Measurements from ENCODE around the gene OR52N4. TPM values are rescaled to one million over a fixed set of nuclear protein-coding genes. Genes with fewer than 3 reads are reported as not detected.
A peak's percentile ranks its signal among the peaks of the same experiment; 100 is the strongest.
"Not testable (repeated sequence)": the region's sequence is repeated elsewhere in the genome, so short reads cannot be mapped to it uniquely, and the experiment has no call there.

Gene OR52N4
- total RNA-seq: not detected

DNA sequence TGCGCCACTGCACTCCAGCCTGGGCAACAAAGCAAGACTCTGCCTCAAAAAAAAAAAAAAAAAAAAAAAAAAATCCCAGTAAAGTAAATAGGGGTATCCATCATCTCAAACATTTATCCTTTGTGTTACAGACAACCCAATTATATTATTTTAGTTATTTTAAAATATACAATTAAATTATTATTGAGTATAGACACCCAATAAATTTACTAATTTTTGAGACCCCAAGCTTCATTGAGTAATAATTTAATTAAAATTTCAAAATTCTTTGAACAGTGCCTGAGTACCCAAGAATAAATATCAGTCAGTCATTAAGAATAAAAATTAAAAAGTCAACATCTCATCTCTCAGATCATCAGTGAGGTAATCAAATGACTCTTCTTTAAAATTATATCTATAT, at the start of gene OR52N4:
OR52N4 (plus strand) TSS at position 301 of the 400 bp plus-strand sequence. CDS start 498 bp downstream, outside the sequence.
- Histone ChIP-seq H3K27me3 (no peaks in the 10 kb centered on the region), H3K4me1 (no peaks in the 10 kb centered on the region), H3K9me3 (no peaks in the 10 kb centered on the region), H3K27ac (no peak within 1 kb of the TSS), H3K36me3 (replicated peaks in 1 of 2; ENCODE audit: insufficient read depth in 1 of 2, low read depth in 2 of 2) (no peaks in the 10 kb centered on the region), H3K4me3 (no peak within 1 kb of the TSS)
- 87 to 94% methylated on average over 1 of the region's 1 CpG for WGBS, 2 donors
- DNase-seq (no peak), ATAC-seq (no peak)
- TF ChIP-seq POLR2A (IDR thresholded peaks at IDR 0.05): no peak
- TF ChIP-seq, protein P1, sequence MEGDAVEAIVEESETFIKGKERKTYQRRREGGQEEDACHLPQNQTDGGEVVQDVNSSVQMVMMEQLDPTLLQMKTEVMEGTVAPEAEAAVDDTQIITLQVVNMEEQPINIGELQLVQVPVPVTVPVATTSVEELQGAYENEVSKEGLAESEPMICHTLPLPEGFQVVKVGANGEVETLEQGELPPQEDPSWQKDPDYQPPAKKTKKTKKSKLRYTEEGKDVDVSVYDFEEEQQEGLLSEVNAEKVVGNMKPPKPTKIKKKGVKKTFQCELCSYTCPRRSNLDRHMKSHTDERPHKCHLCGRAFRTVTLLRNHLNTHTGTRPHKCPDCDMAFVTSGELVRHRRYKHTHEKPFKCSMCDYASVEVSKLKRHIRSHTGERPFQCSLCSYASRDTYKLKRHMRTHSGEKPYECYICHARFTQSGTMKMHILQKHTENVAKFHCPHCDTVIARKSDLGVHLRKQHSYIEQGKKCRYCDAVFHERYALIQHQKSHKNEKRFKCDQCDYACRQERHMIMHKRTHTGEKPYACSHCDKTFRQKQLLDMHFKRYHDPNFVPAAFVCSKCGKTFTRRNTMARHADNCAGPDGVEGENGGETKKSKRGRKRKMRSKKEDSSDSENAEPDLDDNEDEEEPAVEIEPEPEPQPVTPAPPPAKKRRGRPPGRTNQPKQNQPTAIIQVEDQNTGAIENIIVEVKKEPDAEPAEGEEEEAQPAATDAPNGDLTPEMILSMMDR (IDR thresholded peaks at IDR 0.05): no peak
- intact Hi-C loops (cut with DNase I): no loop called here

DNA sequence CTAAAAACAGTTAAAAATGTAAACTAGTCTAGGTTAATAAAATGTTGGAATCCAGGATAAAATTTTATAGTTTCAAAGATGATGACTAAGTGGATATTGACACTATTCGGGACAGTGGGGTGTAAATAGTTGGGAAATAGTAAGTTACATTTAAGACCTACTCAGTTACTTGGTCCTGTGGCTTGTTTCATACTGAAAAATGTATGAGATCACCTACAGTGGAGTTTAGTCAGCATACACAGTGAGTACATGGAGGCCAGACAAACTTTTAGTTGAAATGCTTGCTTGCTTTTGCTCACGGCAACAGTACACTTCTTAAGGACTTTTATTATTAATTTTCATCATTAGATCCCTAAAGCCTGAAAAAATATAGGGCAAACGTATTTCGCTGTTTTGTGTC, 48.4 kb upstream of the OR52N4 start:
- no peak overlapping the region for H3K27ac ChIP-seq
- WGBS, 2 donors: 90 to 94% methylated on average over 4 of the region's 4 CpGs
- intact Hi-C loops (cut with DNase I): no loop called here
- H3K4me1 ChIP-seq: no peaks in the 10 kb centered on the region
- no peak for DNase-seq
- TF ChIP-seq POLR2A (IDR thresholded peaks at IDR 0.05): no peak
- TF ChIP-seq, protein P1 (IDR thresholded peaks at IDR 0.05): no peak
- no peaks in the 10 kb centered on the region for H3K9me3 ChIP-seq
- no peak for ATAC-seq
- H3K4me3 ChIP-seq: no peak overlapping the region
- H3K27me3 ChIP-seq: no peaks in the 10 kb centered on the region
- no peaks in the 10 kb centered on the region for H3K36me3 ChIP-seq (replicated peaks in 1 of 2; ENCODE audit: insufficient read depth in 1 of 2, low read depth in 2 of 2)

DNA sequence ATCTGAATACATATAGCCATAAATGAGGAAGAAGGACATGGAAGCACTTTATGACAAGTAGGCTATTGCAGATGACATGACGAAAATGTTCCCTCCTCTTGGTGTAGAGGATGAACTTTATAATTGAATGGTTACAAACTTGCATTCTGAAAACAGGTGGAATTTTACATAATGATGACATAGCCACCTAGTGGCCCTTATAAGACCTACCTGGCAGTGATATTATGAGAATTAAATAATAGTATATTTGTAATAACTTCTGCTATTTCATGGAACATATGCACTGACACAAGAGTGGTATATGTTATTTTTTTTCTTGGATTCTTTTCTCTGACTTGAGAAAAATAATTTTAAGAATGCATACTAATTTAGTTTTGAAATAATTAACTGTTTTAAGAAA, 41.5 kb upstream of the OR52N4 start:
- Histone ChIP-seq H3K9me3 (no peaks in the 10 kb centered on the region), H3K27ac (no peak overlapping the region), H3K4me3 (no peak overlapping the region), H3K27me3 (no peaks in the 10 kb centered on the region), H3K36me3 (replicated peaks in 1 of 2; ENCODE audit: insufficient read depth in 1 of 2, low read depth in 2 of 2) (no peaks in the 10 kb centered on the region), H3K4me1 (no peaks in the 10 kb centered on the region)
- TF ChIP-seq POLR2A (IDR thresholded peaks at IDR 0.05): no peak
- TF ChIP-seq, protein P1 (IDR thresholded peaks at IDR 0.05): peak in 6 of 7 experiments; percentile 32 to 61 (median 54)
- no peak for ATAC-seq
- no peak for DNase-seq
- WGBS, 2 donors: 31 to 48% methylated on average over 1 of the region's 1 CpG
- intact Hi-C loops (cut with DNase I): no loop called here

DNA sequence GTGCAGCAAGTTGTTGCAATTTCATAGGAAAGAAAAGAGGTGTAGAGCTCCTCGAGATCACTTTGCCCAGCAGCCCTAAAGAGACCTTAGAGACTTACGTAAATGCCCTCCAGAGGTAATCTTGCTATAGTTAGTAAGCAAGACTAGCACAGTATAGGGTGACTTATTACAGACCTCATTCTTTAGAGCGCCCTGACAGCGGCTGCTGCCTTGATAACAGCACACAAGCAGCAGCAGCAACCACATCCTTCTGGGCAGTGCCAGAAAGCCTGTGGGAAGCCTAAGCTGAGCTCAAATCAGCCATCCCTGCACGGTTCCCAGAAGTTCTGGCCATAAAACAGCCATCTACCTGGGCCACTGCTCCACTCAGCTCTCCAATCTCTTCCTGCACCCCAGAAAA, 40.3 kb upstream of the OR52N4 start:
- Histone ChIP-seq H3K27ac (no peak overlapping the region), H3K4me3 (no peak overlapping the region), H3K4me1 (no peaks in the 10 kb centered on the region), H3K27me3 (no peaks in the 10 kb centered on the region), H3K9me3 (no peaks in the 10 kb centered on the region), H3K36me3 (replicated peaks in 1 of 2; ENCODE audit: insufficient read depth in 1 of 2, low read depth in 2 of 2) (no peaks in the 10 kb centered on the region)
- TF ChIP-seq, protein P1 (IDR thresholded peaks at IDR 0.05): no peak
- no peak for TF ChIP-seq POLR2A (IDR thresholded peaks at IDR 0.05)
- WGBS, 2 donors: 60 to 71% methylated on average over 5 of the region's 5 CpGs
- DNase-seq (no peak), ATAC-seq (no peak)
- intact Hi-C loops (cut with DNase I): no loop called here

DNA sequence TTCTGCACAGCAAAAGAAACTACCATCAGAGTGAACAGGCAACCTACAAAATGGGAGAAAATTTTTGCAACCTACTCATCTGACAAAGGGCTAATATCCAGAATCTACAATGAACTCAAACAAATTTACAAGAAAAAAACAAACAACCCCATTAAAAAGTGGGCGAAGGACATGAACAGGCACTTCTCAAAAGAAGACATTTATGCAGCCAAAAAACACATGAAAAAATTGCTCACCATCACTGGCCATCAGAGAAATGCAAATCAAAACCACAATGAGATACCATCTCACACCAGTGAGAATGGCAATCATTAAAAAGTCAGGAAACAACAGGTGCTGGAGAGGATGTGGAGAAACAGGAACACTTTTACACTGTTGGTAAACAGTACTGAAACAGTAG, 37.5 kb upstream of the OR52N4 start:
- H3K9me3 ChIP-seq; H3K27me3 ChIP-seq; intact Hi-C loops (cut with DNase I); H3K4me1 ChIP-seq; ATAC-seq; H3K27ac ChIP-seq; H3K4me3 ChIP-seq; H3K36me3 ChIP-seq (replicated peaks in 1 of 2; ENCODE audit: insufficient read depth in 1 of 2, low read depth in 2 of 2); DNase-seq: not testable (repeated sequence)
- 73 to 90% methylated on average over 1 of the region's 1 CpG for whole genome bisulfite sequencing, 2 donors

All from body of pancreas (tissue), 4 donors.